Muscle layer of duodenum (tissue), 2 donors: Measurements from ENCODE around the gene LY6G6F.

ENCODE experiments used
- H3K27ac ChIP-seq: one replicate; pipeline ENCODE4 v1.7.0; 2013; ENCODE audit warnings: mild to moderate bottlenecking, low read length
- H3K27me3 ChIP-seq: one replicate; pipeline ENCODE4 v1.7.0; 2013; ENCODE audit warnings: low read depth, mild to moderate bottlenecking, control low read depth, low read length
- H3K36me3 ChIP-seq, 2 donors: one replicate each; pipeline ENCODE4 v1.7.0; 2013; ENCODE audit warnings: low read length in 2 of 2, control low read depth in 1 of 2, mild to moderate bottlenecking in 1 of 2; ENCODE audit not compliant: insufficient read depth in 2 of 2, control insufficient read depth in 1 of 2
- H3K4me1 ChIP-seq, 2 donors: one replicate each; pipeline ENCODE4 v1.7.0; 2013; ENCODE audit warnings: low read length in 2 of 2, mild to moderate bottlenecking in 2 of 2, control low read depth in 1 of 2, moderate library complexity in 1 of 2; ENCODE audit not compliant: insufficient read depth in 2 of 2, control insufficient read depth in 1 of 2
- H3K4me3 ChIP-seq, 2 donors: one replicate each; pipeline ENCODE4 v1.7.0; 2013; ENCODE audit warnings: low read length in 2 of 2, low read depth in 1 of 2, mild to moderate bottlenecking in 1 of 2
- H3K9me3 ChIP-seq, 2 donors: one replicate each; pipeline ENCODE4 v1.7.0; 2013; ENCODE audit warnings: low read length in 2 of 2, control low read depth in 1 of 2, mild to moderate bottlenecking in 1 of 2; ENCODE audit not compliant: control insufficient read depth in 1 of 2
- donor health status: healthy.

The LY6G6F gene

GRCh38 chr6:31719001-31719400 lies 12.3 kb downstream of the LY6G6F start:
- Histone ChIP-seq H3K27ac (no peak overlapping the region), H3K4me3 (no peak overlapping the region), H3K36me3 (no peaks in the 10 kb centered on the region), H3K4me1 (no peaks in the 10 kb centered on the region), H3K9me3 (no peaks in the 10 kb centered on the region), H3K27me3 (no peaks in the 10 kb centered on the region)

GRCh38 chr6:31720196-31720770 lies 13.6 kb downstream of the LY6G6F start:
- H3K4me1 ChIP-seq = no peaks in the 10 kb centered on the region
- no peaks in the 10 kb centered on the region for H3K27me3 ChIP-seq
- no peak overlapping the region for H3K4me3 ChIP-seq
- no peak overlapping the region for H3K27ac ChIP-seq
- H3K36me3 ChIP-seq = no peaks in the 10 kb centered on the region
- H3K9me3 ChIP-seq = no peaks in the 10 kb centered on the region

- peaks cover 0 to 7% of the 10 kb centered on the region in 2 donors for H3K36me3 ChIP-seq
- H3K27ac ChIP-seq = no peak within 1 kb of the TSS
- no peaks in the 10 kb centered on the region for H3K4me1 ChIP-seq
- no peaks in the 10 kb centered on the region for H3K27me3 ChIP-seq
- H3K9me3 ChIP-seq = no peaks in the 10 kb centered on the region
- no peak within 1 kb of the TSS for H3K4me3 ChIP-seq
Measured at GRCh38 chr6:31721351-31722020, 14.8 kb downstream of the LY6G6F start, which contains the start of gene LY6G6C. Gene LY6G6C, minus strand, starts transcription at chr6:31721746. Its CDS starts 67 bp downstream, at chr6:31721679.

DNA sequence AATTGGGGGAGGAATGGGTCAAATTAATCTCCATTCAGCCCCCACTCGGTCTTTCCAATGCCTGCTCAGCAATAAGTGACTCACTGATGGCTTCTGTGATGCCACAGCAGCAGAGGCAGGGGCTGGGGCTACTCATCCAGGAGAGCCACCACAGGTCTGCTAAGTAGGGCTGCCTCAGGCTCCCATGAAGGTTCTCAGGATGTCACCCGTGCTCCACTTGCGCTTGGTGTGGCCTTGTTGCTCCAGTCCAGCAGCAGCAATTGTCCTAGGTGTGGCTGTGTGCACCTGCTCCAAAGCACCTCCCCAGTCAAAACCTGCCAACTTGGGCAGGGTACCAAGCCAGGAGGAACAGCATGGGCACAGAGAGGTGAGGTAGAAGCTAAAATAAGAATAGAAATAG lies 15.5 kb downstream of the LY6G6F start:
- Histone ChIP-seq H3K9me3 (no peaks in the 10 kb centered on the region), H3K36me3 (peaks cover 0 to 14% of the 10 kb centered on the region in 2 donors), H3K4me1 (no peaks in the 10 kb centered on the region), H3K27me3 (no peaks in the 10 kb centered on the region), H3K27ac (no peak overlapping the region), H3K4me3 (no peak overlapping the region)

DNA sequence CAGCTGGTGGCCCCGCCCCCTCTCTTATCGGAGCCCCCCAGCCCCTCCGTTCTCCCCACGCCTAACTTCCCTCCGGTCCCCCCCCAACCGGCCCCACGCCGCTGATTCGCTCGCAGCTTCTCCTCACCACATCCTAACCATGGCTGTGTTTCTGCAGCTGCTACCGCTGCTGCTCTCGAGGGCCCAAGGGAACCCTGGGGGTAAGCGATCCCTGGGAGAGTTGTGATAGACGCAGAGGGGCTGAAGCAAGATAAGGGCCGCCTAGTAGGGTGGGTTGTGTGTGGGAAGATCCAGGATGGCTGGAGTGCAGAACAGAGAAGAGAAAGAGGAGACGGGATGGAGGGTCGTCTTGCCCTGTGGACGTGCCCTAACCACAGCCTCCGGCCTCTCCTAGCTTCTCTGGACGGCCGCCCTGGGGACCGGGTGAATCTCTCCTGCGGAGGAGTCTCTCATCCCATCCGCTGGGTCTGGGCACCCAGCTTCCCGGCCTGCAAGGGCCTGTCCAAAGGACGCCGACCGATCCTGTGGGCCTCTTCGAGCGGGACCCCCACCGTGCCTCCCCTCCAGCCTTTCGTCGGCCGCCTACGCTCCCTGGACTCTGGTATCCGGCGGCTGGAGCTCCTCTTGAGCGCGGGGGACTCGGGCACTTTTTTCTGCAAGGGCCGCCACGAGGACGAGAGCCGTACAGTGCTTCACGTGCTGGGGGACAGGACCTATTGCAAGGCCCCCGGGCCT lies 16.7 kb downstream of the LY6G6F start, which contains the start of gene MPIG6B:
TSS of gene MPIG6B (plus strand) at position 129 of the 735 bp plus-strand sequence. CDS start at position 140, 11 bp downstream.
- peaks cover 0 to 7% of the 10 kb centered on the region in 2 donors for H3K4me1 ChIP-seq
- H3K36me3 ChIP-seq = peaks cover 0 to 18% of the 10 kb centered on the region in 2 donors
- H3K27ac ChIP-seq = no peak within 1 kb of the TSS
- H3K4me3 ChIP-seq = no peak within 1 kb of the TSS
- no peaks in the 10 kb centered on the region for H3K9me3 ChIP-seq
- no peaks in the 10 kb centered on the region for H3K27me3 ChIP-seq

DNA sequence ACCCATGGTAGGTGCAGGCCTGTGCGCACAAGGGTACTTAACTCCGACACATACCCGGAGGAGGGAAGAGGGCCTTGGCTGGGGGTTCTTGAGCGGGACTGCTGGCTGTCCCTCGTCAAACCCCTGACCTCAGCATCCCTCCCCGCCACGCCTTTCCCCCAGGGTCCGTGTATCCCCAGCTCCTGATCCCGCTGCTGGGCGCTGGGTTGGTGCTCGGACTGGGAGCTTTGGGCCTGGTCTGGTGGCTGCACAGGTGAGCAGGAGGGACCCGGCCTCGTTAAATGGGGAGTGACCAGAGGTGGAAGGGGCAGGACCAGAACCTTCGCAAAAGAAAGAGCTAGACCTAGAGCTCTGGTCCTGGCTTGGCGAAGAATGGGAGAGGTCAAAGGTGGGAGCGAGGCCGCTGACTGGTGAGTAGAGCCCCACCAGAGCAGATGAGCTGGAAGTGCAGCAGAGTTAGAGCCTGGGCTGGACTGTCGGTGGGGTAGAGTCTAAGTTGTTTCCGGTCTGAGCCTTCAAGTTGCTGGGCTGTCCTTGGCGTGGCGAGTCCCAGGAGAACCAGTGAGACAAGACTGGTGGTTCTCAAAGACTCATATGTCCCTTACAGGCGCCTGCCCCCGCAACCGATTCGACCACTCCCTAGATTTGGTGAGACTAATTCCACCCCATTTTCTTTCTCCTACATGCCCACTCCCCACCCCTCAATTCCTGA lies 17.5 kb downstream of the LY6G6F start:
- Histone ChIP-seq H3K27ac (no peak overlapping the region), H3K4me1 (peaks cover 0 to 14% of the 10 kb centered on the region in 2 donors), H3K9me3 (no peaks in the 10 kb centered on the region), H3K4me3 (no peak overlapping the region), H3K36me3 (peaks cover 0 to 18% of the 10 kb centered on the region in 2 donors), H3K27me3 (no peaks in the 10 kb centered on the region)

- Histone ChIP-seq H3K9me3 (no peaks in the 10 kb centered on the region), H3K4me3 (no peak overlapping the region), H3K27ac (no peak overlapping the region), H3K4me1 (peaks cover 0 to 18% of the 10 kb centered on the region in 2 donors), H3K27me3 (no peaks in the 10 kb centered on the region), H3K36me3 (peaks cover 2 to 21% of the 10 kb centered on the region in 2 donors)
Measured at GRCh38 chr6:31725502-31726350, 19.1 kb downstream of the LY6G6F start.

GRCh38 chr6:31727034-31727716 lies 20.5 kb downstream of the LY6G6F start:
- H3K36me3 ChIP-seq = peaks cover 16 to 32% of the 10 kb centered on the region in 2 donors
- H3K4me3 ChIP-seq = no peak overlapping the region
- H3K9me3 ChIP-seq = no peaks in the 10 kb centered on the region
- peak overlapping the region; percentile 67 for H3K27ac ChIP-seq
- no peaks in the 10 kb centered on the region for H3K27me3 ChIP-seq
- peaks cover 0 to 25% of the 10 kb centered on the region in 2 donors for H3K4me1 ChIP-seq

- H3K4me1 ChIP-seq = peaks cover 0 to 29% of the 10 kb centered on the region in 2 donors
- peak overlapping the region; percentile 85 to 86 for H3K4me3 ChIP-seq
- H3K36me3 ChIP-seq = peaks cover 20 to 38% of the 10 kb centered on the region in 2 donors
- H3K27me3 ChIP-seq = no peaks in the 10 kb centered on the region
- no peaks in the 10 kb centered on the region for H3K9me3 ChIP-seq
- H3K27ac ChIP-seq = peak overlapping the region; percentile 88
Measured at GRCh38 chr6:31727717-31728671, 21.3 kb downstream of the LY6G6F start.
